GM21515 (cell line): ENCODE measurements around the gene EPX.

Experiments
- ATAC-seq: cut with Tn5 transposase; IDR thresholded peaks from one replicate; pipeline ENCODE4 v1.9.1; 2021; ENCODE audit not compliant: unreplicated experiment

EPX gene

GRCh38 chr17:58224315-58224714 is 31.8 kb downstream of the EPX start:
- no peak for ATAC-seq

GRCh38 chr17:58227733-58228132 is 35.2 kb downstream of the EPX start:
- no peak for ATAC-seq

GRCh38 chr17:58228679-58229078 is 36.2 kb downstream of the EPX start:
- ATAC-seq: no peak

- ATAC-seq: no peak
Measured at GRCh38 chr17:58229384-58229783, 36.9 kb downstream of the EPX start.

GRCh38 chr17:58229881-58230280 is 37.4 kb downstream of the EPX start:
- no peak for ATAC-seq

GRCh38 chr17:58231641-58232040 is 39.1 kb downstream of the EPX start:
- ATAC-seq: no peak

GRCh38 chr17:58232707-58233156 is 40.2 kb downstream of the EPX start:
- peak; percentile 65 for ATAC-seq

GRCh38 chr17:58233543-58233942 is 41.0 kb downstream of the EPX start:
- ATAC-seq: peak; percentile 53

DNA sequence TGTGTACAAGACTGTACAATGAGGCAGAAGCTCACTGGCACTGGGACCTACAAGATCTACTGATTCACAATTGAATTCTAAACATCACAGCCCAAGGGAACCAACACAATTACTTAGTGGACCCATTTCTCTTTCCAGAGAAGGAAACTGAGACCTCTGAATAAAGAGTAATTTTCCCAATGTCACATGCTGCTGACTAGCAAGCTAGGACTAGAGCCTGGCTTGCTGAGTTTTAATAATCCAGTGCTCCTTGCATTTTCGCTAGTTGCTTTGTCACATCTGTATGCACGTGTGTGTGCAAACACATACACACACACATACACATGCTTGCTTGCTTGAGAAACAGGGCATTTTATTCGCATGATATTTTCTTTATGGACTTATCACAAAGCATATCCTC is 42.0 kb downstream of the EPX start:
- no peak for ATAC-seq

GRCh38 chr17:58235821-58236220 is 43.3 kb downstream of the EPX start:
- no peak for ATAC-seq

DNA sequence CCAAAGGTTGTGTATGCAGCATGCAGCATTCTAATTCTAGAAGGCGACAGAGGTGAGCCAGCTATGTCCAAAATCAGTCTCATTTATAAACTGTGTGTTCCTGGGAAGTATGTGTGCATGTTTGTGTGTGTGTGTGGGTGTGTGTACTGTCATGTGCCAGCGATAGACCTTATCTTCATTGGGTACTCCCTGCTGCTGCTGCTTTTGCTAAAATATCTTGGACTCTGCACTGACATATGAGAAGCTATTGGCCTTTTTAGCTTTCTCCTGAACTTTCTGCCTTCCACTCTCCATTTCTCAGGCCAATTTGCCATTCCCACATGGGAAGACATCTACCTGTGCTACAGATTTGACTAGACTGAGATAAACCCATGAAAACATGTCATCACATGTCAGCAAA is 43.9 kb downstream of the EPX start:
- no peak for ATAC-seq

- ATAC-seq: no peak
Measured at GRCh38 chr17:58238147-58238634, 45.7 kb downstream of the EPX start, which contains the start of gene LPO. TSS of gene LPO (plus strand) at chr17:58238584. CDS start at chr17:58242980, 4,396 bp downstream.

DNA sequence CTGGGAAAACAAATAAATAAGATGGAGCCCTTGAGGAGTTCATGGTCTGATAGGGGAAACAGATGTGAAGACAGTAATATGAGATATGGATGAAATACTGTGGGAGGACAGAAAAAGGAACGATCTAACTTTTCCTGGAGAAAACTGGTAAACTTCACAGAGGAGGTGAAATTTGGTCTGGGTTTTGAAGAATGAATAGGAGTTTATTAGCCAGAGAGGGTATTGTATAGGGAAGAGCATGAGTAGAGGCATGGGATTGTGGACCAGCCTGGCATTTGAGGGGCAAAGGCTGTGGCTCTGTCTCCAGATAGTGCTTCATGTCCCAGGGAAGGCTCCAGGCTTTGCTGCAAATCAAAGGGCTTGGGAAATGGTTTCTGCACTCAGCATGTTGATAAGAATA is 47.5 kb downstream of the EPX start:
- no peak for ATAC-seq

DNA sequence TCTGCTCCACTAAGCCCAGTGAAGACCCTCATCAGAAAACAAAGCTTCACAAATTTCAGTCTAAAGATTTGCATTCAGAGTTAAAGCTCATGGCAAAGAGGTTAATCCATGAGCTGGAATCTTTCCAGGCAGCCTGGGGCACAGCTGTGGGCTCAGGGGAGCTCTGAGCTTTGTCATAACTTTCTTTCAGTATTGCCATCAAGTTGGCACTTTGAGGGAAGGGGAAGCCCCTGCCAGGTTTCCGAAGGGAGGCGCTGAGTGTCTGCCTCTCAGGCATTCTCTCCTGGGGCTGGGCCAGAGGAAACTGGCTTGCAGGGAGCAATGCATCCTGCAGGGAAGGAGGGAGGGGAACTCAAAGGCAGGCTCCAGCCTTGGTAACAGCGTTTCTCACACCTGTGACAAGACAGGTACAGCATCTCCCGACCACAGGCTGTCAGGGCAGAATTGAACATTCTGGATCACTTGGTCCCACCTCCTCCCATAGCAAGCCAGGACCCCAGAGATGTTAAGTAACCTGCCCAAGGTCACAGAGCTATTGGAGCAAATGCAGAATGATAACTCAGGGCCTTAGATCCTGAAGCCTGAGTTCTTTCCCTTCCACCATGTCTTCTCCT is 49.8 kb downstream of the EPX start:
- no peak for ATAC-seq

DNA sequence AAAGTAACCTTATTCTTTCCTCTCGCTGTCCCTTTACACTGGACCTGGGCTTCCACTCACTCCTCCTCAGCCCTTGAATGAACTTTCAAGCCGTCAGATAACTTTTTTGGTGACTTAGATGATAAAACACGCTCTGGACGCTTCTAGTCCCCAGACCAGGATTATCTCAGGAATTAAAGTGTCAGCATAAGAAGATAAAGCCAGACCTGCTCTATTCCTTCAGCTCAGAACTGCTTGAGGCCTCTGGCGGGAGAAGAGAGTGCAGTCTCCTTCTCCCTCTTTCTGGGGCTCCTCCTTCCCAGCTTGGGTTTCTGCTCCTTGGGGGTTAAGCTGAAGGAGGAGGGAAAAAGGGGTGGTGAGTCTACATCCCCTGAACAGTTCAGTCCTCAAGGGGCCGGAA is 52.4 kb downstream of the EPX start:
- no peak for ATAC-seq

DNA sequence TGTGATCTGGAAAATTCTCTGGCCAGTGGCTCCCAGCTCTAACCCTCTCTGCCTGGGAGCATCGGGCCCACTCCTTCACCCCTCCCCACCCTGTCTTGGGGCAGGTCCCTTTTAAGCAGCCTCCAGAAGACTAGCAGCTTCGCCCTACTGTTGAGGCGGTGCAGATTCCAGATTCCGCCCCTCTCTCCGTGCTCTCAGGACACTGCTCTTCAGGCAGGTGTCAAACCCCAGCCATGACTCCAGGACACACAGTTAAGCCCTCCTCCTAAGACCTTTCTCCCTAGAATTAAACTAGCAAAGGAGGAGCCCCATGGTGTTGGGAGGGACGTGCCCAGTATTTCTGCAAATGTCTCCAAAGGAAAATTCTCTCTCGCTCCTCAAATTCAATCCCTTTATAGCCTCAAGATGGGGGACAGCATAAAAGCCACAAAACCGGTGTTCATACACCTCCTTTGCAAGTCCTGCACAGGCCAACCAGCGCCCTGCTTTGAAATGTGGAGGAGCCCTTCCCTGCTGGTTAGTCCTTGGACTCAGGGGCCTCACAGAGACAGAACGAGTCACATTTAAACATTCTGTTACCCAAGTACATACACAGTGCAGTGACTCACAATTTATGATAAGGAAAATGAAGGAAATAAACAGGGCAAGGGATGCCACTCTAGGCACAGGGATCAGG is 53.0 kb downstream of the EPX start:
- no peak for ATAC-seq

GRCh38 chr17:58246104-58246740 is 53.7 kb downstream of the EPX start:
- no peak for ATAC-seq

DNA sequence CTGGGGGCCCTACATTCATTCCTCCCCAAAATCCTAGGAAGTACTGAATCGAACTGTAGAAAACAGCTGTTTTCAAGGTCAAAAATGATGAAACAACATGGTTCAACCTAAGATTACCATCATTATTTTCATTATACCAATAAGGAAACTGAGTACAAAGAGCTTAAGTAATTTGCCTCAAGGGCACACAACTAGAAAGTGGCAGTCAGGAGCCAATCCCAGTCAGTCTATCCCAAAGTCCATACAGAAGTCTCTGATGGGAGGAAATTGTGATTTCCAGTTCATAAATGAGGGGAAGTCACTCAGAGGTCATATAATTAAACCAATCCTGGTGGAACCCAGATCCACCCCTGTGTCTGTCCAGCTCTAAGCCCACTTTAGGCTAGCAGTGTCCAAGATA is 54.3 kb downstream of the EPX start:
- no peak for ATAC-seq

DNA sequence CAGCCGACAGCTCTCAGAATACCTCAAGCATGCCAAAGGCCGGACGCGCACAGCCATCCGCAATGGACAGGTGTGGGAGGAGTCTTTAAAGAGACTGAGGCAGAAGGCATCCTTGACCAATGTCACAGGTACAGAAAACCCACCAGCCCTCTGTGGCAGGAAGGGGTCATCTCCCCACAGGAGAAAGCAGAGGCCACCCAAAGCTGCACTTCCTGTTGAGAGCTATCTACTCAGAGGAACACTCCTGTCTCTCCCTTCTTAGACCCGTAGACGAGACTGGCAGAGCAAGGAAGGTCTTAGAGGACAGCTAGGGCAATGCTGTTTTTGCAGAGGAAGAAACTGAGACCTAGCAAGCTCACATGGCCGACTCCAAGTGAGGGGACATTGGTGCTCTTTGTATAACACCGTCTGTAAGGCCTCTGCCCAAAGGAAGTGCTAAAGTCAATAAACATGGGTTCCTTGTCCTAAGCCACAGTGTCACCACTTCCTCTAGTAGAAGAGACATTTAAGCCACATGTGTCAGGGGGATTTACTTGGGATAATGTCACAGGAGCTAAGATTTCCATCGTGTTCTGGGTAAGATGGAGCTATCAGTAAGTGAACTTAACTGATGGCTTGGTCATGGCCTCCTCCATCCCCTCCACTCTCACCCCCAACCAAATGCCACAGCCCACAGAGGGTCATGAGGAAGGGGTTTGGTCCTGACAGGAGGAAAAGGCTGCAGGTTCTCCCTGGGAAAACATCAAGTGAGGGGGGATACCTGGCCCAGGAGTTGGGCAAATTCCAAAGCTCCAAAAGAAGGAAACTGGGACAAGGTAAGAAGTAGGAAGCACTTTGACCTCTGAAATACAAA is 55.2 kb downstream of the EPX start:
- no peak for ATAC-seq

- ATAC-seq: no peak
Measured at GRCh38 chr17:58248955-58249269, 56.4 kb downstream of the EPX start.
